Stimulated activated memory B cell treated with anti-CD40 and anti-IgM and Interleukin-4, amounts not matched to agents 10 μg/mL and 1 μg/mL and 100 μg/mL, for 72 hours (primary cell): ENCODE results near the gene CHTF8.
"Not testable (repeated sequence)": the region's sequence is repeated elsewhere in the genome, so short reads cannot be mapped to it uniquely, and the experiment has no call there.

ENCODE experiments used
- ATAC-seq: fragments of 150-1000 bp; cut with Tn5 transposase; 2 replicates; pipeline ENCODE4 v1.10.0; 2021
- H3K27ac Mint-ChIP-seq: one replicate; pipeline ENCODE4 v1.8.0; 2022; ENCODE audit warnings: mild to moderate bottlenecking, mixed read lengths
- H3K27me3 Mint-ChIP-seq: one replicate; pipeline ENCODE4 v1.8.0; 2022; ENCODE audit warnings: mixed read lengths
- H3K36me3 Mint-ChIP-seq: one replicate; pipeline ENCODE4 v1.8.0; 2022; ENCODE audit warnings: mixed read lengths
- H3K4me1 Mint-ChIP-seq: one replicate; pipeline ENCODE4 v1.8.0; 2022; ENCODE audit warnings: mixed read lengths
- H3K4me3 Mint-ChIP-seq: one replicate; pipeline ENCODE4 v1.8.0; 2022; ENCODE audit warnings: mild to moderate bottlenecking, moderate library complexity, mixed read lengths
- H3K9me3 Mint-ChIP-seq: one replicate; pipeline ENCODE4 v1.8.0; 2022; ENCODE audit warnings: mixed read lengths

The CHTF8 gene

GRCh38 chr16:69150146-69150865, 17.9 kb upstream of the CHTF8 start:
- Mint-ChIP-seq H3K36me3 (peaks cover 58% of the 10 kb centered on the region), H3K27ac (no peak overlapping the region)
- peak; percentile 64 for ATAC-seq

GRCh38 chr16:69149621-69150020, 17.2 kb upstream of the CHTF8 start:
- ATAC-seq, H3K27me3 Mint-ChIP-seq, H3K4me1 Mint-ChIP-seq, H3K9me3 Mint-ChIP-seq, H3K4me3 Mint-ChIP-seq, H3K27ac Mint-ChIP-seq: not testable (repeated sequence)
- H3K36me3 Mint-ChIP-seq: peaks cover 52% of the 10 kb centered on the region

More at GRCh38 chr16:69150146-69150865, 17.9 kb upstream of the CHTF8 start:
- Mint-ChIP-seq H3K27me3 (no peaks in the 10 kb centered on the region), H3K9me3 (no peaks in the 10 kb centered on the region), H3K4me3 (no peak overlapping the region), H3K4me1 (no peaks in the 10 kb centered on the region)

GRCh38 chr16:69145658-69146057, 13.3 kb upstream of the CHTF8 start:
- H3K4me3 Mint-ChIP-seq: no peak overlapping the region
- no peak overlapping the region for H3K27ac Mint-ChIP-seq

GRCh38 chr16:69143116-69143515, 10.7 kb upstream of the CHTF8 start:
- Mint-ChIP-seq H3K27me3 (no peaks in the 10 kb centered on the region), H3K4me3 (no peak overlapping the region), H3K4me1 (peaks cover 6% of the 10 kb centered on the region), H3K9me3 (no peaks in the 10 kb centered on the region), H3K27ac (no peak overlapping the region), H3K36me3 (peaks cover 69% of the 10 kb centered on the region)
- ATAC-seq: no peak

More at GRCh38 chr16:69145658-69146057, 13.3 kb upstream of the CHTF8 start:
- Mint-ChIP-seq H3K27me3 (no peaks in the 10 kb centered on the region), H3K4me1 (peaks cover 3% of the 10 kb centered on the region), H3K36me3 (peaks cover 64% of the 10 kb centered on the region), H3K9me3 (no peaks in the 10 kb centered on the region)
- ATAC-seq: no peak

- Mint-ChIP-seq H3K36me3 (peaks cover 79% of the 10 kb centered on the region), H3K4me3 (no peak overlapping the region)
- no peak for ATAC-seq
These were observed 9.5 kb upstream of the CHTF8 start for GRCh38 chr16:69141936-69142335.

GRCh38 chr16:69141014-69141413, 8.6 kb upstream of the CHTF8 start:
- peaks cover 6% of the 10 kb centered on the region for H3K4me1 Mint-ChIP-seq
- H3K36me3 Mint-ChIP-seq: peaks cover 82% of the 10 kb centered on the region
- no peaks in the 10 kb centered on the region for H3K27me3 Mint-ChIP-seq
- no peak overlapping the region for H3K4me3 Mint-ChIP-seq
- H3K27ac Mint-ChIP-seq: no peak overlapping the region
- H3K9me3 Mint-ChIP-seq: no peaks in the 10 kb centered on the region
- ATAC-seq: no peak

More at GRCh38 chr16:69141936-69142335, 9.5 kb upstream of the CHTF8 start:
- H3K9me3 Mint-ChIP-seq: no peaks in the 10 kb centered on the region
- H3K27ac Mint-ChIP-seq: no peak overlapping the region
- peaks cover 6% of the 10 kb centered on the region for H3K4me1 Mint-ChIP-seq
- H3K27me3 Mint-ChIP-seq: no peaks in the 10 kb centered on the region

- H3K27me3 Mint-ChIP-seq, H3K27ac Mint-ChIP-seq, ATAC-seq, H3K4me3 Mint-ChIP-seq, H3K9me3 Mint-ChIP-seq: not testable (repeated sequence)
- H3K4me1 Mint-ChIP-seq: peaks cover 15% of the 10 kb centered on the region
- peaks cover 74% of the 10 kb centered on the region for H3K36me3 Mint-ChIP-seq
These were observed 7.1 kb upstream of the CHTF8 start for GRCh38 chr16:69139464-69139863.

- H3K4me3 Mint-ChIP-seq: no peak overlapping the region
- ATAC-seq: no peak
- no peaks in the 10 kb centered on the region for H3K9me3 Mint-ChIP-seq
- peaks cover 22% of the 10 kb centered on the region for H3K4me1 Mint-ChIP-seq
- H3K36me3 Mint-ChIP-seq: peaks cover 69% of the 10 kb centered on the region
- H3K27me3 Mint-ChIP-seq: no peaks in the 10 kb centered on the region
- H3K27ac Mint-ChIP-seq: no peak overlapping the region
These were observed 6.2 kb upstream of the CHTF8 start for GRCh38 chr16:69138608-69139007.

- Mint-ChIP-seq H3K4me1 (peaks cover 47% of the 10 kb centered on the region), H3K36me3 (peaks cover 28% of the 10 kb centered on the region), H3K27ac (peak overlapping the region; percentile 95), H3K27me3 (no peaks in the 10 kb centered on the region), H3K4me3 (peak overlapping the region; percentile 98), H3K9me3 (no peaks in the 10 kb centered on the region)
- no peak for ATAC-seq
These were observed 1.1 kb upstream of the CHTF8 start for GRCh38 chr16:69133373-69133954.

GRCh38 chr16:69131839-69132423, 457 bp downstream of the CHTF8 start:
- peak; percentile 73 for ATAC-seq
- Mint-ChIP-seq H3K9me3 (no peaks in the 10 kb centered on the region), H3K36me3 (peaks cover 21% of the 10 kb centered on the region), H3K4me1 (peaks cover 58% of the 10 kb centered on the region), H3K27me3 (no peaks in the 10 kb centered on the region), H3K4me3 (peak overlapping the region; percentile 98), H3K27ac (peak overlapping the region; percentile 95)

GRCh38 chr16:69131167-69131838, 1.1 kb downstream of the CHTF8 start:
- ATAC-seq: no peak
- Mint-ChIP-seq H3K36me3 (peaks cover 14% of the 10 kb centered on the region), H3K27me3 (no peaks in the 10 kb centered on the region), H3K4me3 (peak overlapping the region; percentile 98), H3K9me3 (no peaks in the 10 kb centered on the region), H3K27ac (peak overlapping the region; percentile 95), H3K4me1 (peaks cover 60% of the 10 kb centered on the region)

- H3K36me3 Mint-ChIP-seq: peaks cover 13% of the 10 kb centered on the region
- H3K27ac Mint-ChIP-seq: no peak overlapping the region
- H3K4me3 Mint-ChIP-seq: no peak overlapping the region
- no peaks in the 10 kb centered on the region for H3K27me3 Mint-ChIP-seq
- H3K4me1 Mint-ChIP-seq: peaks cover 60% of the 10 kb centered on the region
- H3K9me3 Mint-ChIP-seq: no peaks in the 10 kb centered on the region
- ATAC-seq: no peak
These were observed 1.9 kb downstream of the CHTF8 start for GRCh38 chr16:69130461-69130860.

- Mint-ChIP-seq H3K9me3 (no peaks in the 10 kb centered on the region), H3K4me3 (no peak overlapping the region), H3K4me1 (peaks cover 39% of the 10 kb centered on the region), H3K36me3 (peaks cover 13% of the 10 kb centered on the region), H3K27me3 (no peaks in the 10 kb centered on the region), H3K27ac (no peak overlapping the region)
- ATAC-seq: no peak
These were observed 4.3 kb downstream of the CHTF8 start for GRCh38 chr16:69127966-69128510.

- Mint-ChIP-seq H3K36me3 (peaks cover 12% of the 10 kb centered on the region), H3K4me1 (peaks cover 33% of the 10 kb centered on the region)
- H3K9me3 Mint-ChIP-seq, H3K4me3 Mint-ChIP-seq, H3K27me3 Mint-ChIP-seq, H3K27ac Mint-ChIP-seq, ATAC-seq: not testable (repeated sequence)
These were observed 5.6 kb downstream of the CHTF8 start for GRCh38 chr16:69126801-69127200.

GRCh38 chr16:69126221-69126620, 6.2 kb downstream of the CHTF8 start:
- Mint-ChIP-seq H3K4me1 (peaks cover 28% of the 10 kb centered on the region), H3K9me3 (no peaks in the 10 kb centered on the region), H3K27ac (no peak overlapping the region), H3K27me3 (no peaks in the 10 kb centered on the region), H3K4me3 (no peak overlapping the region), H3K36me3 (peaks cover 8% of the 10 kb centered on the region)
- no peak for ATAC-seq
